GM12891 (cell line): ENCODE measurements around the gene INTS4.

Source experiments
- POLR2A ChIP-seq: IDR thresholded peaks from 2 replicates; pipeline ENCODE4 v1.6.1; 2011; ENCODE audit warnings: low read depth, low read length, control low read depth
- SPI1 ChIP-seq: IDR thresholded peaks from 2 replicates; pipeline ENCODE4 v1.6.1; 2011; ENCODE audit warnings: low read depth, low read length, control low read depth

- TF ChIP-seq SPI1 = no peak
- TF ChIP-seq POLR2A = no peak
Observed at GRCh38 chr11:78010755-78011154, 16.3 kb upstream of the INTS4 start.
